Osteoblast (primary cell): Measurements from ENCODE around the gene ATXN7. TPM values are rescaled to one million over a fixed set of nuclear protein-coding genes. Genes with fewer than 3 reads are reported as not detected.

Experiments
- DNase-seq: peaks from one replicate; pipeline ENCODE4 v3.0.0; 2011; ENCODE audit warnings: low spot score, mixed read lengths; ENCODE audit not compliant: insufficient read length; ENCODE audit errors: missing footprints
- H2AFZ ChIP-seq: 2 replicates; pipeline ENCODE4 v1.6.0; 2011; ENCODE audit warnings: mild to moderate bottlenecking, low read length
- H3K27ac ChIP-seq: 2 replicates; pipeline ENCODE4 v1.5.1; 2011; ENCODE audit warnings: mild to moderate bottlenecking, low read depth, low read length, moderate library complexity
- H3K27me3 ChIP-seq: 2 replicates; pipeline ENCODE4 v1.6.0; 2012; ENCODE audit warnings: mild to moderate bottlenecking, control low read depth, inconsistent platforms, low read length, moderate library complexity; ENCODE audit not compliant: insufficient read depth
- H3K36me3 ChIP-seq: 2 replicates; pipeline ENCODE4 v1.5.1; 2011; ENCODE audit warnings: mild to moderate bottlenecking, low read length, control low read depth, moderate library complexity; ENCODE audit not compliant: insufficient read depth
- H3K4me1 ChIP-seq: 2 replicates; pipeline ENCODE4 v1.5.1; 2011; ENCODE audit warnings: mild to moderate bottlenecking, low read length, control low read depth, moderate library complexity; ENCODE audit not compliant: insufficient read depth
- H3K4me2 ChIP-seq: 2 replicates; pipeline ENCODE4 v1.6.0; 2011; ENCODE audit warnings: mild to moderate bottlenecking, low read length; ENCODE audit not compliant: insufficient read depth
- H3K4me3 ChIP-seq: fragments of 200-600 bp; sonication (generic); 3 replicates; pipeline ENCODE4 v1.5.1; 2012; ENCODE audit warnings: mild to moderate bottlenecking, low read length, inconsistent platforms; ENCODE audit not compliant: insufficient read depth
- H3K79me2 ChIP-seq: 2 replicates; pipeline ENCODE4 v1.6.0; 2012; ENCODE audit warnings: mild to moderate bottlenecking, low read length, control low read depth, inconsistent platforms; ENCODE audit not compliant: insufficient read depth
- H3K9me3 ChIP-seq: 2 replicates; pipeline ENCODE4 v1.5.1; 2011; ENCODE audit warnings: low read depth, low read length, control low read depth
- H4K20me1 ChIP-seq: 2 replicates; pipeline ENCODE4 v1.6.0; 2012; ENCODE audit warnings: mild to moderate bottlenecking, low read length, control low read depth; ENCODE audit not compliant: insufficient read depth
- CTCF ChIP-seq: IDR thresholded peaks from 2 replicates; pipeline ENCODE4 v1.5.1; 2011; ENCODE audit warnings: mild to moderate bottlenecking, low read depth, low read length, moderate library complexity; ENCODE audit errors: extremely low read depth
- total RNA-seq: library from RNA; depleted of rRNA; stranded (reverse); fragments of >200 nt; gene quantifications from 2 replicates; pipeline ENCODE4 v1.2.3, GENCODE V29; 2012

ATXN7 gene
- total RNA-seq, 1 donor = 17.0 TPM

GRCh38 chr3:63880653-63881052 lies 17.0 kb downstream of the ATXN7 start:
- Histone ChIP-seq H3K27ac (no peak overlapping the region), H4K20me1 (peaks cover 37% of the 10 kb centered on the region), H3K4me1 (peaks cover 25% of the 10 kb centered on the region), H3K9me3 (no peaks in the 10 kb centered on the region), H3K36me3 (no peaks in the 10 kb centered on the region), H3K4me2 (no peak overlapping the region), H3K79me2 (peaks cover 87% of the 10 kb centered on the region), H2AFZ (no peak overlapping the region), H3K27me3 (no peaks in the 10 kb centered on the region), H3K4me3 (no peak overlapping the region)
- no peak for DNase-seq
- no peak for TF ChIP-seq CTCF

GRCh38 chr3:63886858-63887257 lies 23.2 kb downstream of the ATXN7 start:
- Histone ChIP-seq H3K4me1 (no peaks in the 10 kb centered on the region), H3K27me3 (no peaks in the 10 kb centered on the region), H3K36me3 (no peaks in the 10 kb centered on the region), H3K4me2 (no peak overlapping the region), H3K79me2 (peaks cover 66% of the 10 kb centered on the region), H2AFZ (no peak overlapping the region), H3K9me3 (no peaks in the 10 kb centered on the region), H3K4me3 (no peak overlapping the region), H4K20me1 (peaks cover 18% of the 10 kb centered on the region), H3K27ac (no peak overlapping the region)
- TF ChIP-seq CTCF = no peak
- DNase-seq = no peak

GRCh38 chr3:63891518-63891917 lies 27.9 kb downstream of the ATXN7 start:
- Histone ChIP-seq H2AFZ (no peak overlapping the region), H3K27ac (no peak overlapping the region), H4K20me1 (peaks cover 12% of the 10 kb centered on the region)

GRCh38 chr3:63892773-63893352 lies 29.2 kb downstream of the ATXN7 start:
- Histone ChIP-seq H3K4me3 (no peak overlapping the region), H3K4me2 (no peak overlapping the region), H3K36me3 (no peaks in the 10 kb centered on the region), H4K20me1 (peaks cover 14% of the 10 kb centered on the region), H3K79me2 (peaks cover 66% of the 10 kb centered on the region), H2AFZ (no peak overlapping the region), H3K27ac (no peak overlapping the region), H3K27me3 (no peaks in the 10 kb centered on the region), H3K4me1 (peaks cover 20% of the 10 kb centered on the region), H3K9me3 (no peaks in the 10 kb centered on the region)
- DNase-seq = no peak
- no peak for TF ChIP-seq CTCF

More at GRCh38 chr3:63891518-63891917, 27.9 kb downstream of the ATXN7 start:
- Histone ChIP-seq H3K4me3 (no peak overlapping the region), H3K79me2 (peaks cover 65% of the 10 kb centered on the region), H3K27me3 (no peaks in the 10 kb centered on the region), H3K4me2 (no peak overlapping the region), H3K9me3 (no peaks in the 10 kb centered on the region), H3K4me1 (peaks cover 12% of the 10 kb centered on the region), H3K36me3 (no peaks in the 10 kb centered on the region)
- no peak for TF ChIP-seq CTCF
- no peak for DNase-seq
